NCI-H2196 (cell line): ENCODE data around the gene PMM2.
A peak's percentile ranks its signal among the peaks of the same experiment; 100 is the strongest.

Experiments
- DNase-seq: peaks from one replicate; lab custom pipeline; 2025; ENCODE audit not compliant: unreplicated experiment; lab: John Stamatoyannopoulos, UW

Gene PMM2

DNA sequence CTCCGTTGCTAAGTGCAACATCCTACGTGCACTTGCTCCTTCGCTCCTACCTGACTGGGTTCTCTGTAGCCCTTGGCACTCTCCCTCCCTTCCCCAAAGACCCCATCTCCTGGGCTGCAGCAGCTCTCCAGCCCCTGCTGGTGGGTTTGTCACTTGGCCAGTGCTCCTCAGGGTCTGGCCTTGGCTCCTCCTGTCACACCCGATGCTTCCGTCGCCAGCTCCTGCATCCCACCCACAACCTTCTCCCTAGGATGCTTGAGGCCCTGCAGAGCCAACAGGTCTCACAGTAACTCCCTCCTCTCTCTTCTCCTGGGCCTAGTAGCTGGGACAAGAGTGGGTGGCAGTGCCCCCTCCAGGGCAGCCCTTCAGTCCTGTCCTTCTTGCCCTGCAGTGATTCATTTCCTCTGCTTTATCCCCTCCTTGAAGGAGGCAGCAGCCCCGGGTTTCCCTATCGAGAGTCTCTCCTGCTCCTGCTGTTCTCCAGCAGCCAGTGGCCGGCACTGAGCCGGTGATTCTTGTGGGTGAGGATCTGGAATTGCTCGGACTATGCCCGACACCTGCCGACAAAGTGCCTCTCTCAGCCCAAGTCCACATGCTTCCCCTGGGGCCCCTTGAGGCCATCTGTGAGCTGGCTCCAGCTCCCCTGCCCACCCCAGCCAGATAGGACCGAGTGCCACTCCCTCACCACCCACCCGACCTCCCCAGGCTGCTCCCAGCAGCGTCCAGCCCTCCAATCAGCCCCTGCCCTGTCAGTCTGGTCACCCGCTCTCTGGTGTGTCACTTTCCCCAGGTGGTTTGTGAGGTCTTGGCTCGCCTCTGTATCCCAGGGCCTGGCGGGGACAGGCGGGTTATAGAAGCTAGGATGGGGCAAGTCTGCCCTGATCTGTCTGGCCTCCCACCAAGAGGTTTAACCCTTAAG lies 88.3 kb downstream of the PMM2 start:
- DNase-seq: no peak

DNA sequence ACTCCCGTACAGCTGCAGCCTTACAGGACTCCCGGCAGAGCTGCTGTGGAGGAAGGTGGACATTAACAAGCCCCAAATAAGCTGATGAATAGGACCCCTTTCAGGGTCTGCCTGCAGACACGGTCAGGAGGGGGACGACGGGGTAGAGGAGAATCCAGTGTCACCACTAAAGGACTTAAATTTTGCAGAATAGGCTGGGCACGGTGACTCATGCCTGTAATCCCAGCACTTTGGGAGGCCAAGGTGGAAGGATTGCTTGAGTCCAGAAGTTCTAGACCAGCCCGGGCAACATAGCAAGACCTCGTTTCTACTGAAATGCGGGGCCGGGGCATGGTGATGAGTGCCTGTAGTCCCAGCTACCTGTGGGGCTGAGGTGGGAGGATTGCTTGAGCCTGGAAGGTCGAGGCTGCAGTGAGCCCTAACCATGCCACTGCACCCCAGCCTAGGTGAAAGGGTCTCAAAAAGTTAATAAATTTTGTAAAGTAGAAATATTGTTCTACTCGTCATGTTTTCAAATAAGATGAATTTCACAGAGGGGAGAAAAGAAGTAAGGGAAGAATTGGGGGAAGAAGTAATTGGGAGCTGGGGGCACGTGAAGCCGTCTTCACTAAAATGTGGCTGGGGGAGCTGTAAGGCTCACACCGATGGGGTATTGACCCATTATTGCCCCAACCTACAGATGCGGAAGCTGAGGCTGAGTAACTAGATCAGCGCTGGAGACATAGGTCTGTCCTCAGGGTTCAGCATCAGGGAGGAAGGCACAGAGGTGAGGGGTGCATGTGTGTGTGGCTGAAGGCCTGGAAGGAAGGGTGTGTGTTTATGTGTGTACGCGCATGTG lies 89.2 kb downstream of the PMM2 start:
- DNase-seq: no peak

DNA sequence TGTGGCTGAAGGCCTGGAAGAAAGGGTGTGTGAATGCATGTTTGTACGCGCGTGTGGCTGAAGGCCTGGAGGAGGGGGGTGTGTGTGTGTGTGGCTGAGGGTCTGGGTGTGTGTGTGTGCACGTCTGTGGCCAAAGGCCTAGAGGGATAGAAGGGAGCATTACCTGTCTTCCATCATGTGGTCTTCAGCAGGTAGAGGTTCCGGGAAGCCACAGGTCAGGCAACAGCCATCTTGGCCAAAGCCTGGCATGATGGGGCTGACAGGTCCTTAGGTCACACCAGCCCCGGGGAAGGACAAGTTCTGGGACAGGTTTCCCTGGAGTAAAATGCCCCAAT lies 89.8 kb downstream of the PMM2 start:
- DNase-seq: no peak

DNA sequence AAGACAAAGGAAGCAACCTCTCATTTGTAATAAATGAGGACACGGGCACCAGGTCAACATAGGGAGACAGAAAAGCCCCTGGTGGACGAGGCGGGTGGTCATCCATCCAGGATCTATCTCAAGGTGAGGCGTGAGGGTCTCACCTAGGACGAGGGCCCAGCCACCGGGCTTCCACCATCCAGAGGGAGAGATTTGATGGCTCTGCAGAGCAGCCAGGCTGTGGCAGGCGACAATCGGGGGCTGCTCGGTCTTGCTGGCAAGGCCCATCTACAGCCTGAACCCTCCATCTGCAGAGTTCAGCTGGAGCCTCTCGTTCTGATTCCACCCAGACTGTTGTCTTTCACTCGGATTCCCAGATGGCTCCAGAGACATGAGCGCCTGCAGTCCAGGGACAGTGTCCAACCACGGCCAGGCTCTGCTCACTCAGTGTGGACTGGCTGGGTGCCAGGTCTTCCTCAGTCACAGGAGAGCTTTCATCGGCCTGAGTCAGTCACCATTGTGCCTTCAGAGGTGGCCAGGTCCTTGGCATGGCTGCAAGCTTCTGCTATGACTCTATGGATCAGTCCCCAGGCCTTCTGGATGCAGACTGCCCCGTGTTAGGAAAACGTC lies 90.4 kb downstream of the PMM2 start:
- DNase-seq: peak; percentile 8

DNA sequence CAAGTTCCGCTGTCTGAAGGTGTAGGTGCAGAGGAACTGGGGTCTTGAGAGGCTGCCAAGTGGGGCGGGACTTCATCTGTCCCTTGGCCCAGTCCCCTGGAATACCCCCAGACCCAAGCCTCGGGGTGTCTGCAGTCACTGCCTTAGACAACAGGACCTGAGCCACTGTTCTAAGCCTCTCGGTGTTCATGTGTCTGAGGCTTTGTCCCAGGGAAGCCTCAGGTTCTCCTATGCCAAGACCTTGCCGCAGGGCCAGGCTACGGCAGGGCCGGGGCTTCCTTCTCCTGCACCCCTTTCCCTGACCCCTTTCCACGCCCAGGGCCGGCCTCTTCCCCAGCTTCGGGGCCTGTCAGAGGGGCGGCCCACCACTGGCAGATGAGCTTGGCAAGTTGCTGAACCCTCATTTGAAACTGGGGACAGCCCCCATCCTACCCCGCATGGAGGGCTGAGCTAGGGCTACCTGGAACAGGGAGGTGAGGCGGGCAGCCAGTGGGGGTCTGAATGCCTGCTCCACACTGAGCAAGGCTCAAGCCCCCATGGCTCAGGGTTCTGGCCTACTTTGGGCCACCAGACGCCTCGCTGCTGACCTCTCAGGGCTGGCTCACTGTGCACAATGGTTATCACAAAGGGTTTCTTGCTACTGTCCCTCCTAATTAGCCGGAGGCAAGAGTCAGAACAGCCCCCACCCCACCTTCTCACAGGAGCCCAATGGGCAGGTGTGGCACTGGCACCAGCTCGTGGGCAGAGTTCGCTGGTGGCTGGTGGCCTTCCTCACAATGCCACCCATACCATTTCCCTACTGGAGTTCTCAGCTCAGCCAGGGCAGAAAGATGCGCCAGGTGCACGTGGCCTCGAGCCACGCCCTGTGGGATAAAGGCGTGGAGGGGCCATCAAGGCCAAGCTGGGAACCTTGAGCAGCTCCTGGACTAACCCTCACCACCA lies 91.6 kb downstream of the PMM2 start:
- DNase-seq: no peak

DNA sequence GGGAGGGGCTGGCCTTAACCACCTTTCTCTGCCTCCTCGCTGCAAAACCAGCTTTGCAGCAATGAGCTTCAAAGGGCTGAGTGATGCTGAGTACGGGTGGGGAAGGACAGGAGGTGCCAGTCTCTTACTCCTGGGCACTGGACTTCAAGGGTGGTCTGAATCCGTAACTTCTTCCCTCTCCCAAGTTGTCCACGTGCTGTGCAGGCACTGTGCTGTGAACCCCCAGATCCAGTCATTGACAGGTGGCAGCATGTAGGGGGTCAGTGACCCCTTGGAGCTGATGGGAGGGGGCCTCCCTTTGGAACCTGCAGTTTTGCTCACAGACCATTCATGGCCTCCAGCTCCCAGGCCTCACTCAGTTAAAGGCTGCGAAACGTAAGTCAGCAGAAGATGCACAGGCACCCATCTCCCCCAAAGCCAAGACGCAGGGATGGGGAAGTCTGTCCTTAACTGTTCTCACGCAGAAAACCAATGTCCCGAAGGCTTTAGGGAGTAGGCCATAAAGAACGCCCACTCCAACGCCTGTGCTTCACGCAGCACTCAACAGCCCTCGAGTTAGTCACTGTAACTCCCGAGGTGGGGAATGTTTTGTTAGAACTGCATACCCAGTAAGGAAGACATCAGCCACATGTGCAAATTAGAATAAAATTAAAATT lies 92.4 kb downstream of the PMM2 start:
- no peak for DNase-seq

DNA sequence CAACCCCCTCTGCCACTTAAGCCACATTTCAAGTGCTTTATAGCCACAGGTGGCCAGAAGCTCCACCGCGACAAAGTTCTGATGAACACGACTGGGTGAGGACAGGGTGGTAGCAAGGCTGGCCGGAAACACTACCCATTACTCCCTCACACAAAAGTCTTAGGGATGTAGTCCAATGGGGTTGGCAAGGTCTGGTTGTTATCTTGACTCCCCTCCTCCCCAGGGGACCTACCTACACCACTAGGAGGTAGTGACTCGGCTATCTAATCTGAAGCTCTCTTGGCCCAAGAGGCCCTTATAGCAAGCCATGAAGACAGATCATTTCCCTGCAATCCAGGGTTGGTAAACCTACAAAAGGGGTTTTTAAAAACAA lies 92.9 kb downstream of the PMM2 start:
- no peak for DNase-seq

DNA sequence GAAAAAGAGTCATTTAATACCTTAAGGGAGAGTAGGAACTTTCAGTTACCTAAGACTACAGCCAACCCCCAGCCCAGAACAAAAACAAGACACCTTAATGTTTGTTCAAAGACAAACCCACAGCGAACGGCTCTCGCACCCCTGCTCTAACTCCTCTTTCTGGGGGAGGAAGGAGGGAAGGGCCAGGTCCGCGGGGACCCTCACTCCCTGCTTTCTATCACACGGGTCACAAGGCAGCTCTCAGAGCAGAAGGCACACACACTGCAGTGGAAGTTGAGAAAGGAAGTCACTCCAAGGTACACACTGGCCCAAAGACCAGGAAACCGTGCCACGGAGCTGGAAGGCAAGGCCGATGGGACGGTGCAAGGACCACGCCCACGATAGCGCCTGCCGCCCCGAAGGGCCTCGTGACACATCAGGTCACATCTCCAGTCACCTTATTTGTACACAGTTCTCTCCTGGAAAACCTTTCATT lies 94.5 kb downstream of the PMM2 start:
- no peak for DNase-seq

DNA sequence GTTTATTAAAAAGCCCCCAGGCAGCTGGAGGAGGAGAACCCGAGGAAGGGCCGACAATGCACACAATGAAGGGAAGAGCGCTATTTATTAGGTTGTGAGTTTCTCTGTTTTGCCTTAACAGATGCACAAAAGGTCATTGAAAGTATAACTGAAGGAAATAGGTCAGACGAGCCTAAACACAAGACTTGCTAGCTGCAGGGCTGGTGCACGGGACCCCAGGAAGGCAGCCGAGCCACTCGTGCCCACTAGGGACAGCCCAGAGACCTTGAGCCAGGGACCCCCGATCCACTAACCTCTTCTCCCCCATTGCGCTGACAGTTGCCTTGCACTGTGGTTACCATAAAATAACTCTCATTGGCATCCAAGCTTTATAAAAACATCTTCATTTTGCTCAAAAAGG lies 95.8 kb downstream of the PMM2 start:
- no peak for DNase-seq

DNA sequence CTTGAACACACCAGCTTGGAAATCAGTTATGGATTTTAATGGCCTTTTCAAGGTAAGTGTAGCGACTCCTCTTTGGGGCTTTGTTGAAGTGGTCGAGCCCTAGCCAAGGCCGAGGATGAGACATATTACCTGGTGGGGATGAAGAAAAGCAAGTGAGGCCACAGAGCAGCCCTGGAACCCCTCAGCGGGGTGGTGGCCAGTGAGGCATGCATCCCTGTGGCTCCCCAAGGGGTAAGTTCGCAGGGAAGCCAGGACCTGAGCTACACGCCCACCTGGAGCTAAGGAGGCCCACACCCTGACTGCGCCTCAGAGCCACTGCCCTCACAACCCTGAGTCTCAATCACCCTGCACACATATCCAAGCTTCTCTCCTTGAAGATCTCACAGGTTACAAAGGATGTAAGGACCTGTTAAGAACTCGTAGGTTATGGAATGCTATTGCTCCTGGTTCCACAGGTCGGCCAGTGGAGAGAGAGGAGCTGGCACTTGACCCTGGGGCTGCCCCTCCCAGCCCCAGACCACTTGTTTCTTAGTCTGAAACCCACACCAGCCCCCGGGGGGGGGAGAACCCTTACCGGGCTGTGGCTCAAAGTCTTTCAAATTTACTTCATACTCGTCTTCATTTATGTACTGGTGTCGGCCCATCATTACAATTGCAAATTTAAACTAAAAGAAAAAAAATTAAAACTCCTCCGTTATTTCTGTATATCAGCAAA lies 96.5 kb downstream of the PMM2 start:
- no peak for DNase-seq

DNA sequence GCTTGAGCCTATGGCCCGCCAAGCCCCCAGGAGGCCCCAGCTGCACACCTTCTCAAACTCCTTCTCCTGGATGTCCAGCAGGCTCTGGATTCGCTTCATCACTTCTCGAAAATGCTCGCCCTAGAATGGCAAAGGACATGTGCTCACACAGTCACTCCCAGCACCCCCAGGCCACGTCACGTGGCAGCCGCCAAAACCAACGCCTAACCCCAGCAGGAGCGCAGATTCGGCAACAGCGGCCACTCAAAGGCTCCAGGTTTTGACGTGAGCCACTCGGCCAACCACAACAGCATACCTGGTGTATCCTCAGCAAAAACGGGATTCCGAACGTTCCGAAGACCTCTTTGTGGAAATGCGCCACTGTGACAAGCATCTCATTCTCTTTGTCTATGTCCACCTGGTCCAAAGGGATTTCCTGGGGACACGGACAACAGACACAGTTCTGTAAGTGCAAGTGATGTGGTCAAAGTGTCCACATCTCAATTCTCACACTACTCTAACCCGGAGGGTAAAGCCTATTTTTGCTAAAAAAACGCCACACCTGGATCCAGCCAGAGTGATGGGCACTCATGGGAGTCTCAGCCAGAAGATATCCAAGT lies 97.2 kb downstream of the PMM2 start:
- no peak for DNase-seq

DNA sequence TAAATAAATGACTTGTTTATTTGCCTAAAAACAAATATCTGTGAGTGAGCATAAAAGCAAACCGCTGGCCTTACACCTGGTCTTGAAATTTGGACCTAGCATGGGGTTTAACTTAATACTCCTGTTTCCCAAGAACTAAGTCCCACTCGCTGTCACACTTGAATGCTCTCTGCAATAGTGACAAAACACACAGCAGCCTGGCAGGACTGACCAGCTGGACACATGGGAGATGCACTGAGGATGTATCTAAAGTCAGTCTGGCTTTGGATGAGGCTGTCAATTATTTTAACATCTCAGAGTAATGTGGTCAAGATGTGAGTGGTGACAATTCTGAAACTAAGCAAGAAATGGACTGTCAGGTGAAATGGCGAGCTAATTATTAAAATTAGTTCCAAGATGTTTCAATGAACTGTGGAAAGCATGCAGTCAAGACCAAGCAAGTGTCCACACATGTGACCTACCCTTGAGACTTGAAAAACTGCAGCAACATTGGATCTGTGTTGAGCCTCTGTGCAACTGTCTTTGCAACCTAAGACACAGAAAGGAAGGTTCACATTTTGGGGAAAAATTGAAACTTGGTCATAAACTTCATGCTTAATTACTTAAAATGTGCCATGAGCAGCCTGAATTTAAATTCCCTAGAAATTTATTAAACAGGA lies 101.2 kb downstream of the PMM2 start:
- no peak for DNase-seq
